Keratinocyte (primary cell): ENCODE results near the gene CSRNP2.

Experiments used
- CTCF ChIP-seq, 3 experiments: IDR thresholded peaks in 1 of 3; conservative IDR thresholded peaks in 1 of 3; optimal IDR thresholded peaks in 1 of 3; 2 replicates in 2 of 3; 3 replicates in 1 of 3; pipeline versions ENCODE3 to v1.5.1; 2011; ENCODE audit warnings: low read length in 3 of 3, mild to moderate bottlenecking in 3 of 3, moderate library complexity in 2 of 3, control low read depth in 1 of 3, inconsistent platforms in 1 of 3; ENCODE audit not compliant: insufficient read depth in 2 of 3; ENCODE audit errors: extremely low read depth in 1 of 3
- EZH2 ChIP-seq: IDR thresholded peaks from one replicate; pipeline ENCODE4 v1.6.1; 2012; ENCODE audit warnings: inconsistent platforms, mild to moderate bottlenecking, low read length, moderate library complexity

GRCh38 chr12:51065530-51065929 lies 17.9 kb downstream of the CSRNP2 start:
- no peak for TF ChIP-seq CTCF (optimal IDR thresholded peaks at IDR 0.05 in 1 of 3, IDR thresholded peaks at IDR 0.05 in 1 of 3, conservative IDR thresholded peaks at IDR 0.05 in 1 of 3; ENCODE audit: extremely low read depth in 1 of 3, insufficient read depth in 2 of 3, low read length in 3 of 3)
- no peak for TF ChIP-seq EZH2
